GM12801 (cell line): ENCODE data around the gene ZFAND3.

Source experiments
- CTCF ChIP-seq: IDR thresholded peaks from one replicate; pipeline ENCODE4 v1.5.1; 2011; ENCODE audit warnings: control low read depth; ENCODE audit not compliant: insufficient read length; ENCODE audit errors: extremely low read depth

Gene ZFAND3

GRCh38 chr6:38198219-38198618, 378.7 kb downstream of the ZFAND3 start:
- no peak for TF ChIP-seq CTCF
